Endodermal cell (in vitro differentiated cells): ENCODE measurements around the gene PLA2G4A. TPM values are rescaled to one million over a fixed set of nuclear protein-coding genes. Genes with fewer than 3 reads are reported as not detected.

ENCODE experiments used
- DNase-seq: peaks from one replicate; pipeline ENCODE4 v3.0.0-alpha.2; 2017
- H3K27ac ChIP-seq: 2 replicates; pipeline ENCODE4 v1.5.1; 2013; ENCODE audit warnings: mild to moderate bottlenecking, low read depth, low read length, moderate library complexity
- H3K27me3 ChIP-seq: 2 replicates; pipeline ENCODE4 v1.6.1; 2013; ENCODE audit warnings: mild to moderate bottlenecking, low read length, moderate library complexity; ENCODE audit not compliant: insufficient read depth, control insufficient read depth, poor library complexity, severe bottlenecking
- H3K36me3 ChIP-seq: 2 replicates; pipeline ENCODE4 v1.7.0; 2013; ENCODE audit warnings: mild to moderate bottlenecking, low read length, moderate library complexity; ENCODE audit not compliant: control insufficient read depth, insufficient read depth
- H3K4me1 ChIP-seq: one replicate; pipeline ENCODE4 v1.7.0; 2013; ENCODE audit warnings: low read length; ENCODE audit not compliant: control insufficient read depth, insufficient read depth
- H3K4me3 ChIP-seq: 2 replicates; pipeline ENCODE4 v1.5.1; 2013; ENCODE audit warnings: mild to moderate bottlenecking, low read length, moderate library complexity
- H3K9ac ChIP-seq: 2 replicates; pipeline ENCODE4 v1.6.1; 2013; ENCODE audit warnings: mild to moderate bottlenecking, low read length, moderate library complexity; ENCODE audit not compliant: poor library complexity, severe bottlenecking; ENCODE audit errors: extremely low read depth
- H3K9me3 ChIP-seq: 2 replicates; pipeline ENCODE4 v1.6.1; 2013; ENCODE audit warnings: mild to moderate bottlenecking, low read length, moderate library complexity; ENCODE audit not compliant: control insufficient read depth
- H3K27ac Mint-ChIP-seq: 2 replicates; pipeline ENCODE4 v1.8.0; 2020; ENCODE audit warnings: mixed read lengths
- H3K27me3 Mint-ChIP-seq: 2 replicates; pipeline ENCODE4 v1.8.0; 2021; ENCODE audit warnings: mild to moderate bottlenecking, mixed read lengths; ENCODE audit not compliant: insufficient read depth
- H3K36me3 Mint-ChIP-seq: 2 replicates; pipeline ENCODE4 v1.8.0; 2020; ENCODE audit warnings: low read depth, mixed read lengths
- H3K4me1 Mint-ChIP-seq: 2 replicates; pipeline ENCODE4 v1.8.0; 2020; ENCODE audit warnings: mixed read lengths
- H3K4me3 Mint-ChIP-seq: 2 replicates; pipeline ENCODE4 v1.8.0; 2020; ENCODE audit warnings: mild to moderate bottlenecking, moderate library complexity, mixed read lengths
- H3K9me3 Mint-ChIP-seq: 2 replicates; pipeline ENCODE4 v1.8.0; 2020; ENCODE audit warnings: mild to moderate bottlenecking, mixed read lengths
- WGBS, 2 experiments: methylation state at CpG; one replicate each; pipeline versions ENCODE4 v1.1.5 to v1.1.7; 2013; ENCODE audit warnings: missing lambda C conversion rate in 2 of 2, mixed read lengths in 1 of 2; ENCODE audit not compliant: insufficient coverage in 1 of 2, insufficient read length in 1 of 2; 5-methylcytosine and 5-hydroxymethylcytosine counted together
- total RNA-seq, 2 donors: library from RNA; stranded (reverse); fragmentation: NEBNext Ultra II Directional in 1 of 2; extraction: Animal tissue kit (Norgen Biotek cat#: 25700) in 1 of 2; gene quantifications; 2 replicates in 1 of 2; 3 replicates in 1 of 2; pipeline ENCODE4 v1.2.1, GENCODE V29; 2021
- TF ChIP-seq, protein P1 (sequence below): fragments of 200-600 bp; sonication (generic); conservative IDR thresholded peaks from 2 replicates; pipeline ENCODE4 v1.5.0; 2021; ENCODE audit warnings: antibody characterized with exemption, mild to moderate bottlenecking

The PLA2G4A gene
- total RNA-seq, 2 donors from 2014 or later: 0.35 to 1.2 TPM

DNA sequence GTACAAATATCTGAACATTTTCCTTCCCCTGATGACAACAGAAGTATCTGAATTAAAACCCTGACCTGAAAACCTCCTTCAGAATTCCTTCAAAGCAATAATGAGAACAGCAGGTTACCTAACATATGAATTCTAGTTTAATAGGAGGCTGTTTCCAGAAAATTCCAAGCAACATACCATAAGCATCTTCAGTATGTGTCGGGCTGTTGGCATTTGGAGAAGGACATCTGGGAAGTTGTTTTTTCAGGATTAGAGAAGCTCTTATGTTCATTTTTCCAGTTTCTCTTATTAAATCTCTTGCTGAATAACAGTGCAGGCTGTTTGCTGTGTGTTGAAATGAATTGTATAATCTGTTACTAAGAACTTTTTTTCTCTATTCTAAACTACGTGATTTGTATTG is 101.5 kb downstream of the PLA2G4A start:
- H3K27ac ChIP-seq: no peak overlapping the region
- Mint-ChIP-seq H3K27ac (no peak overlapping the region), H3K36me3 (no peaks in the 10 kb centered on the region), H3K27me3 (no peaks in the 10 kb centered on the region), H3K9me3 (peaks cover 1% of the 10 kb centered on the region), H3K4me1 (peaks cover 6% of the 10 kb centered on the region), H3K4me3 (no peak overlapping the region)
- no peaks in the 10 kb centered on the region for H3K27me3 ChIP-seq
- H3K9me3 ChIP-seq: no peaks in the 10 kb centered on the region
- TF ChIP-seq, protein P1, sequence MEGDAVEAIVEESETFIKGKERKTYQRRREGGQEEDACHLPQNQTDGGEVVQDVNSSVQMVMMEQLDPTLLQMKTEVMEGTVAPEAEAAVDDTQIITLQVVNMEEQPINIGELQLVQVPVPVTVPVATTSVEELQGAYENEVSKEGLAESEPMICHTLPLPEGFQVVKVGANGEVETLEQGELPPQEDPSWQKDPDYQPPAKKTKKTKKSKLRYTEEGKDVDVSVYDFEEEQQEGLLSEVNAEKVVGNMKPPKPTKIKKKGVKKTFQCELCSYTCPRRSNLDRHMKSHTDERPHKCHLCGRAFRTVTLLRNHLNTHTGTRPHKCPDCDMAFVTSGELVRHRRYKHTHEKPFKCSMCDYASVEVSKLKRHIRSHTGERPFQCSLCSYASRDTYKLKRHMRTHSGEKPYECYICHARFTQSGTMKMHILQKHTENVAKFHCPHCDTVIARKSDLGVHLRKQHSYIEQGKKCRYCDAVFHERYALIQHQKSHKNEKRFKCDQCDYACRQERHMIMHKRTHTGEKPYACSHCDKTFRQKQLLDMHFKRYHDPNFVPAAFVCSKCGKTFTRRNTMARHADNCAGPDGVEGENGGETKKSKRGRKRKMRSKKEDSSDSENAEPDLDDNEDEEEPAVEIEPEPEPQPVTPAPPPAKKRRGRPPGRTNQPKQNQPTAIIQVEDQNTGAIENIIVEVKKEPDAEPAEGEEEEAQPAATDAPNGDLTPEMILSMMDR: no peak
- WGBS, 2 experiments: 100% methylated on average over 1 of the region's 2 CpGs; no CpG with 5 or more reads in 1 of the 2 experiments
- no peaks in the 10 kb centered on the region for H3K4me1 ChIP-seq
- no peak overlapping the region for H3K4me3 ChIP-seq
- DNase-seq: no peak
- no peaks in the 10 kb centered on the region for H3K36me3 ChIP-seq
- H3K9ac ChIP-seq: no peak overlapping the region

DNA sequence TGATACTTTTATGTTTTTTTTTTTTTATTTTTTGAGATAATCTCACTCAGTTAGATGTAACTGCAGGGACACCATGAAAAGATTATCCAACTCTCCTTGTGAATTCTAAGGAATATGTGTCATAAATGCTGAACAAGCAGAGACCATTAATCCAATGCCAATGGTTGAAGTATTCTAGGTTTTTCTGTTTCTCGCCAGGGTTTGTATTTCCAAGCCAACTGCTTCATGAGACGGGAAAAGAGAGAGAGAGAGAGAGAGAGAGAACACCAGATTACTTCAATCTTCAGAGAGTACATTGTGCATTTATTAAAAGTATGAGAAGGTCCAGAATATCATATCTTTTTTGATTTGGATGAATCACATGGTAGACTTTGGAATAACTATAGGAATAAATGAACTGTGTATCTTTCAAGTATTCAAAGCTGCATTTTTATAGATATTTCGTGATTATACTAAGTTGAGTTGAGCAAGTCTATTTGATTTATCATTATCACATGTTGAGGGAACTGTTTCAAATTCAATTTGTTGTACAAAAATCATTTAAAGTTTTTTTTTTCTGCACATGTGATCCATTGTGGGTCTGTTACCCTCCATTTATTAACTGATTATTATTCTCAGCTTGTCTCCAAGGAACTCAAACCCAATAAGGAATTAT is 108.4 kb downstream of the PLA2G4A start:
- WGBS, 2 experiments: 92 to 100% methylated on average over 1 to 3 of the region's 3 CpGs

DNA sequence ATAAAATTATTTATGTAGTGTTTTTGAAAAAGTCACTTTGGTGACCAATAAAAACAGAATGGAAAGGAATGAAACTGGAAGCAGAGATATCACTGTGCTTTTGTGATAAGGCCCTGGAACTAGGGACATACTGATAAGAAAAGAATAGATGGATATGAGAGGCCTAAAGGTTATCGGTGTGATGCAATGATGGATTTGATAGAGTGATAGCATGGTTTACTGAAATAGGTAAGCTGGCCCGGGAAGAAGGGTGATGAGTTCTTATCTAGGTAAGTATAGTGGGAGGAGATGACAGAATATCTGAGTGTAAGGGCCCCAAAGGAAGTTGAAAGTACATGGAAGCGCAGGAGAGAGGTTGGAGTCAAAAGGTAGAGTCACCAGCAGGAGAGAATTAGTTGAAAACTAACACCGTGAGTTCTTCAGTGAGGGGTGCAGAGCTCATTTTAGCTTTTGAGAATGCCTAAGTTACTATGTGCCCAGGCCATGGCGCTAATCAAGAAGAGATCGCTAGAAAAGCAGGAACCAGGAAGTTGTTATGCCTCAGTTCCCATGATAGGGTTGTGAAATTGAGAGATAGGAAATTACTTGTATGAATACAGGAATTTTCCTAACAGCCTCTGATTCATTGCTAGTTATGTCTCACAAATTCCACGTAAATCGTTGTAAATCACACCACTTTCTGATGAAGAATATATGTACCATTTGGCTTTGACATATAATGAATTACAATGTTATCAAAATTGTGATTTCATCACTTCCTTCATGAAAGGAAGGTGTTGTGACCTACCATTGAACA is 115.3 kb downstream of the PLA2G4A start:
- TF ChIP-seq, protein P1: no peak
- no peak for DNase-seq
- 75 to 77% methylated on average over 5 to 8 of the region's 8 CpGs for WGBS, 2 experiments
- Histone ChIP-seq H3K27me3 (no peaks in the 10 kb centered on the region), H3K36me3 (no peaks in the 10 kb centered on the region), H3K4me1 (peaks cover 4% of the 10 kb centered on the region), H3K27ac (no peak overlapping the region), H3K4me3 (no peak overlapping the region), H3K9ac (no peak overlapping the region), H3K9me3 (peaks cover 8% of the 10 kb centered on the region)
- no peak overlapping the region for H3K4me3 Mint-ChIP-seq
- peaks cover 19% of the 10 kb centered on the region for H3K4me1 Mint-ChIP-seq
- H3K9me3 Mint-ChIP-seq: peaks cover 5% of the 10 kb centered on the region
- no peaks in the 10 kb centered on the region for H3K27me3 Mint-ChIP-seq
- no peaks in the 10 kb centered on the region for H3K36me3 Mint-ChIP-seq
- no peak overlapping the region for H3K27ac Mint-ChIP-seq

More for the DNA sequence above, 108.4 kb downstream of the PLA2G4A start:
- no peak overlapping the region for H3K27ac Mint-ChIP-seq
- Histone ChIP-seq H3K9me3 (no peaks in the 10 kb centered on the region), H3K27ac (no peak overlapping the region), H3K4me3 (no peak overlapping the region), H3K27me3 (no peaks in the 10 kb centered on the region), H3K9ac (no peak overlapping the region), H3K36me3 (no peaks in the 10 kb centered on the region), H3K4me1 (no peaks in the 10 kb centered on the region)
- peaks cover 2% of the 10 kb centered on the region for H3K4me1 Mint-ChIP-seq
- TF ChIP-seq, protein P1: no peak
- no peak for DNase-seq
- H3K4me3 Mint-ChIP-seq: no peak overlapping the region
- H3K36me3 Mint-ChIP-seq: no peaks in the 10 kb centered on the region
- no peaks in the 10 kb centered on the region for H3K27me3 Mint-ChIP-seq
- no peaks in the 10 kb centered on the region for H3K9me3 Mint-ChIP-seq
